ENCODE results near the gene CCDC34.

Gene CCDC34

DNA sequence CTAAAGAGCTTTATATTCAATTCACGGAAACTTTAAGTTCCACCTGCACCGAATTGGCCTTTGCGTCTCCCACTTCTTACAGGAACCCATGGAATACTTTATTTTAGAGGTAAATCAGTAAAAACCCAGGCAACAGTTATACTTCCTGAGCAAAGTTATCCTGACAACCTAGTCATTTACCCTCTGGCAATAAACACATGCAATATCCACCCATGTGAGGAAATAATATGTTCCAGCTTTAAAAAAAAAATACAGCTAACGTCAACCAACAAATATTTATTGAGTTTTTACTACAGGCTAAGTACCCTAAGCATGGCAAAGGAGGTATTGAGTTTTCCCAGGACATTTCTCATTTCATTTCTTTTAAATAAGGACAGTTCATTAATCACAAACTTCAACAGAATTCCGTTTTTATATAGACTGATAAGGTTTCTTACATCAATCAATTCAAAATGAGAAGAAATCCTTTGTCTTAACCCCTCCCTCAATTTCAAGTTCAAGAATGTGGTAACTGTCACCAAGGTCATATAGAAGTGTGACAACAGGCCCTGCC lies 38.3 kb upstream of the CCDC34 start:
- no peak for DNase-seq (ENCODE audit: low spot score)
- no peak for TF ChIP-seq CTCF (IDR thresholded peaks at IDR 0.05; ENCODE audit: extremely low read depth, missing control alignments)

GRCh38 chr11:27398400-27398770 lies 35.4 kb upstream of the CCDC34 start:
- DNase-seq (ENCODE audit: low spot score) = no peak
- no peak for TF ChIP-seq CTCF (IDR thresholded peaks at IDR 0.05; ENCODE audit: extremely low read depth, missing control alignments)

GRCh38 chr11:27397624-27398399 lies 34.8 kb upstream of the CCDC34 start:
- no peak for TF ChIP-seq CTCF (IDR thresholded peaks at IDR 0.05; ENCODE audit: extremely low read depth, missing control alignments)
- DNase-seq (ENCODE audit: low spot score) = no peak

GRCh38 chr11:27396259-27396839 lies 33.3 kb upstream of the CCDC34 start:
- DNase-seq (ENCODE audit: low spot score) = no peak
- TF ChIP-seq CTCF (IDR thresholded peaks at IDR 0.05; ENCODE audit: extremely low read depth, missing control alignments) = no peak

- no peak for TF ChIP-seq CTCF (IDR thresholded peaks at IDR 0.05; ENCODE audit: extremely low read depth, missing control alignments)
- no peak for DNase-seq (ENCODE audit: low spot score)
These were observed 32.7 kb upstream of the CCDC34 start for GRCh38 chr11:27395556-27396258.

DNA sequence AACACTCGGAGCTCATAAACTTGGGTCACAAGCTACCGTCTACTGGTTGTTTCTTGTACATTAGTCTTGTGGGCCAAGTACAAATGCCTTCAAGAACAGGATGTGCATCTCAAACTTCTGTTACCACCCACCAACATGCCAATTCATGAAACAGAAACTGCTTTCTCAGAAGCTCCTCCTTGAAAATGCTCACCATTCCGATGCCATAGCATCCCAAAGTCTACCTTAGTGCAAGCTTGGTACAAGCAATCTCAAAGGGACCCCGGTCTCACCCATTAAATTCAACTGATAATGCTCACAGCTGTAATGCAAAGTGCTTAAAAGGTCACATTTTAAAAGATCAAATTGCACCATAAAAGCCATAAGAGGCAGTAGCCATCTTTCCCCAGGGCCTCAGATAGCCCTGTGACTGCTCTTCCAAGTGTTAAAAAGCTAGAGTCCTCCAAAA lies 31.8 kb upstream of the CCDC34 start:
- no peak for DNase-seq (ENCODE audit: low spot score)
- TF ChIP-seq CTCF (IDR thresholded peaks at IDR 0.05; ENCODE audit: extremely low read depth, missing control alignments) = no peak
